Nephron (organoid): Measurements from ENCODE around the gene TTC16.

Experiments used
- H3K27ac Mint-ChIP-seq, 3 experiments: 2 replicates each; pipeline ENCODE4 v1.8.0; 2020; ENCODE audit warnings: mixed read lengths in 3 of 3, mild to moderate bottlenecking in 2 of 3, moderate library complexity in 1 of 3
- H3K27me3 Mint-ChIP-seq: 2 replicates; pipeline ENCODE4 v1.8.0; 2021; ENCODE audit warnings: low read depth, mild to moderate bottlenecking, moderate library complexity, mixed read lengths
- H3K36me3 Mint-ChIP-seq: 2 replicates; pipeline ENCODE4 v1.8.0; 2020; ENCODE audit warnings: low read depth, mixed read lengths
- H3K4me1 Mint-ChIP-seq: 2 replicates; pipeline ENCODE4 v1.8.0; 2020; ENCODE audit warnings: mixed read lengths
- H3K4me3 Mint-ChIP-seq, 3 experiments: 2 replicates each; pipeline ENCODE4 v1.8.0; 2020; ENCODE audit warnings: mild to moderate bottlenecking in 3 of 3, mixed read lengths in 3 of 3, moderate library complexity in 2 of 3
- H3K9me3 Mint-ChIP-seq: 2 replicates; pipeline ENCODE4 v1.8.0; 2020; ENCODE audit warnings: mixed read lengths
- TF ChIP-seq, protein P1 (sequence below), 3 experiments: fragments of 200-600 bp; sonication (generic); IDR thresholded peaks; one replicate each; pipeline ENCODE4 v1.5.0; 2021; ENCODE audit warnings: antibody characterized with exemption in 3 of 3; ENCODE audit not compliant: unreplicated experiment in 3 of 3

The TTC16 gene

DNA sequence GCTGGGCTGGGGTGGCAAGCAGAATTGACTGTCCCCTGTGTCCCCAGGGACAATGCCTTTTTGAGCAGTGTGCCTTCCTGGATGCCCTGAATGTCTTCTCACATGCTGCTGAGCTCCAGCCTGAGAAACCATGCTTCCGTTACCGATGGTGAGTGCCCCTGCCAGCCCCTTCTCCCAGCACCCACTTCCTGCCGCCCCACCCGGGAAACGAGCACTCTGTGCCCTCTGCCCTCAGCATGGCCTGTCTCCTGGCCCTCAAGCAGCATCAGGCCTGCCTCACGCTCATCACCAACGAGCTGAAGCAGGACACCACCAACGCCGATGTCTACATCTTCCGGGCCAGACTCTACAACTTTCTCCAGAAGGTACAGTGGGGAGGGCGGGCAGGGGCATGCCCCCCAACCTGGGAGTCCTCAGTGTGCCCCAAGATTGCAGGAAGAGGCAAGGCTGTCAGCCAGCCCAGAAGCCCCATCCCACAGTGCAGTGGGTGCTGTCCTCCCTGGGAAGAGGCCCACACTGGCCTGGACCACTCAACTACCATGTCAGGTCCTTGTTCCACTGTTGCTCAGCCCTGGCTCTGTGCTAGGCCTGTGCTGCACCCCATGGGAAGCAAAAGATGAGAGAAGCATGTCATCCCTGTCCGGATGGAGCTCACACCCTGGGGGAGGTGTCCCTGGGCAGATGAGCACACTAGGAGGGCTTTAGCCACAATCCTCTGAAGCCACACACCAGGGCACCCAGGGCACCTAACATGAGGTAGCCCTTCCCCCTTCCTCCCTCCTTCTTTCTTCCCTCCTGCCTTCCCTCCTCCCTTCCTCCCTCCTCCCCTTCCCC is 4.4 kb downstream of the TTC16 start:
- H3K4me3 Mint-ChIP-seq = no peak overlapping the region
- no peaks in the 10 kb centered on the region for H3K9me3 Mint-ChIP-seq
- H3K36me3 Mint-ChIP-seq = no peaks in the 10 kb centered on the region
- peaks cover 8% of the 10 kb centered on the region for H3K27me3 Mint-ChIP-seq
- peaks cover 6% of the 10 kb centered on the region for H3K4me1 Mint-ChIP-seq
- TF ChIP-seq, protein P1, sequence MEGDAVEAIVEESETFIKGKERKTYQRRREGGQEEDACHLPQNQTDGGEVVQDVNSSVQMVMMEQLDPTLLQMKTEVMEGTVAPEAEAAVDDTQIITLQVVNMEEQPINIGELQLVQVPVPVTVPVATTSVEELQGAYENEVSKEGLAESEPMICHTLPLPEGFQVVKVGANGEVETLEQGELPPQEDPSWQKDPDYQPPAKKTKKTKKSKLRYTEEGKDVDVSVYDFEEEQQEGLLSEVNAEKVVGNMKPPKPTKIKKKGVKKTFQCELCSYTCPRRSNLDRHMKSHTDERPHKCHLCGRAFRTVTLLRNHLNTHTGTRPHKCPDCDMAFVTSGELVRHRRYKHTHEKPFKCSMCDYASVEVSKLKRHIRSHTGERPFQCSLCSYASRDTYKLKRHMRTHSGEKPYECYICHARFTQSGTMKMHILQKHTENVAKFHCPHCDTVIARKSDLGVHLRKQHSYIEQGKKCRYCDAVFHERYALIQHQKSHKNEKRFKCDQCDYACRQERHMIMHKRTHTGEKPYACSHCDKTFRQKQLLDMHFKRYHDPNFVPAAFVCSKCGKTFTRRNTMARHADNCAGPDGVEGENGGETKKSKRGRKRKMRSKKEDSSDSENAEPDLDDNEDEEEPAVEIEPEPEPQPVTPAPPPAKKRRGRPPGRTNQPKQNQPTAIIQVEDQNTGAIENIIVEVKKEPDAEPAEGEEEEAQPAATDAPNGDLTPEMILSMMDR (IDR thresholded peaks at IDR 0.05; ENCODE audit: unreplicated experiment in 3 of 3) = no peak
- no peak overlapping the region for H3K27ac Mint-ChIP-seq

DNA sequence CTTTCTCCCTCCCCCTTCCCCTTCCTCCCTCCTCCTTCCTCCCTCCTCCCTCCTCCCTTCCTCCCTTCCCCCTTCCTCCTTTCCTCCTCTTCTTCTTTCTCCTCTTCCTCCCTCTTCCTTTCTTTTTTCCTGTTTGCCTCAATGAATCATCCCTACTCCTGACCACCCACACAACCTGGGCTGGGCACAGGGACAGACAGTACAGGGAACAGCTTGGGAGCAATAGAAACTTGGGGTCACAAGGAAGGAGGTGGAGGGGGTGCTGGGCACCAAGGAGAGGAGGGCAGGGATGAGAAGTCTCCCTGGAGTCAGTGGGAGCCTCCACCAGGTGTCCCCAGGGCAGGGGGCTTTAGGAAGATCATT is 5.0 kb downstream of the TTC16 start:
- H3K4me1 Mint-ChIP-seq = peaks cover 4% of the 10 kb centered on the region

DNA sequence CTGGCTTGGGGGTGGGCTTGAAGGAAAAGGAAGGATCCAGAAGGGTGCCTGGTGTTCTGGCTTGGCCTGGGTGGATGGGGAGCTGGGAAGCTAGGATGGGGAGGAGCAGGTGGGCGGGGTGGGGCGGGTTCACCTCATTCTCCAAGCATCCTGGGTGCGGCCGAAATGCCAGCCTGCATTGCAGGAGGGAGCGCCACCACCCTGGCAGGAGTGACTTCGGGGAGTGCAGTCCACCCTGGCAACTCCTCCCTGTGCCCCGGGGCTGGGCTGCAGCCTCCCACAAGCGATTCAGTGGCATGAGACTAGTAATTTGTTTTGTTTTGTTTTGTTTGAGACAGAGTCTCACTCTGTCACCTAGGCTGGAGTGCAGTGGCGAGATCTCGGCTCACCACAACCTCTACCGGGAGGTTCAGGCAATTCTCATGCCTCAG is 5.5 kb downstream of the TTC16 start:
- peaks cover 8% of the 10 kb centered on the region for H3K27me3 Mint-ChIP-seq
- TF ChIP-seq, protein P1 (IDR thresholded peaks at IDR 0.05; ENCODE audit: unreplicated experiment in 3 of 3) = no peak
- no peak overlapping the region for H3K4me3 Mint-ChIP-seq
- H3K4me1 Mint-ChIP-seq = no peaks in the 10 kb centered on the region
- no peaks in the 10 kb centered on the region for H3K36me3 Mint-ChIP-seq
- no peaks in the 10 kb centered on the region for H3K9me3 Mint-ChIP-seq
- no peak overlapping the region for H3K27ac Mint-ChIP-seq

More for the DNA sequence above, 5.0 kb downstream of the TTC16 start:
- Mint-ChIP-seq H3K27me3 (peaks cover 8% of the 10 kb centered on the region), H3K4me3 (no peak overlapping the region), H3K9me3 (no peaks in the 10 kb centered on the region), H3K36me3 (no peaks in the 10 kb centered on the region), H3K27ac (no peak overlapping the region)
- TF ChIP-seq, protein P1 (IDR thresholded peaks at IDR 0.05; ENCODE audit: unreplicated experiment in 3 of 3) = no peak

GRCh38 chr9:127722055-127722745 is 6.3 kb downstream of the TTC16 start:
- no peak overlapping the region for H3K27ac Mint-ChIP-seq
- no peaks in the 10 kb centered on the region for H3K36me3 Mint-ChIP-seq
- H3K9me3 Mint-ChIP-seq = no peaks in the 10 kb centered on the region
- no peak overlapping the region for H3K4me3 Mint-ChIP-seq
- TF ChIP-seq, protein P1 (IDR thresholded peaks at IDR 0.05; ENCODE audit: unreplicated experiment in 3 of 3) = no peak
- peaks cover 8% of the 10 kb centered on the region for H3K27me3 Mint-ChIP-seq
- H3K4me1 Mint-ChIP-seq = no peaks in the 10 kb centered on the region

DNA sequence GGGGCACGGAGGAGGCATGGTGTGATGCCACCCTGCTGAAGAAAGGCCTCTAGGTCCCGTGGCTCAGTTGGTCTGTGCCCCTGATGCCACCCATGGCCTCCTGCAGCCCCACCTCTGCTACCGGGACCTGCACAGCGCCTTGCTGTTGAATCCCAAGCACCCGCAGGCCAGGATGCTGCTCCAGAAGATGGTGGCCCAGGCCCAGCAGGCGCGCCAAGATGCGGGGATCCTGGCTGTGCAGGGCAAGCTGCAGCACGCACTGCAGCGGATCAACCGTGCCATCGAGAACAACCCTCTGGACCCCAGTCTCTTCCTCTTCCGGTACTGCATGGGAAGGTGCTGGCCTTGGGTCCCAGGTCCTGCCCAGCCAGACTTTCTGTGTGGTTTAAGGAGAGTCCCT is 7.1 kb downstream of the TTC16 start:
- Mint-ChIP-seq H3K4me3 (no peak overlapping the region), H3K9me3 (no peaks in the 10 kb centered on the region), H3K4me1 (no peaks in the 10 kb centered on the region), H3K36me3 (no peaks in the 10 kb centered on the region), H3K27me3 (peaks cover 8% of the 10 kb centered on the region), H3K27ac (no peak overlapping the region)
- TF ChIP-seq, protein P1 (IDR thresholded peaks at IDR 0.05; ENCODE audit: unreplicated experiment in 3 of 3) = no peak
